T-helper 2 cell treated with Interferon-gamma antibody and Interleukin-4, amounts not matched to agents 5 μg/mL and 100 μg/mL, for 36 hours (primary cell): ENCODE measurements around the gene REEP3.

Experiments
- DNase-seq: peaks from one replicate; pipeline ENCODE4 v3.0.0; 2021; ENCODE audit warnings: low spot score
- H3K27ac Mint-ChIP-seq: one replicate; pipeline ENCODE4 v1.8.0; 2021; ENCODE audit warnings: mild to moderate bottlenecking, mixed read lengths
- H3K27me3 Mint-ChIP-seq: one replicate; pipeline ENCODE4 v1.8.0; 2021; ENCODE audit warnings: low read depth, mixed read lengths
- H3K36me3 Mint-ChIP-seq: one replicate; pipeline ENCODE4 v1.8.0; 2021; ENCODE audit warnings: low read depth, mixed read lengths
- H3K4me1 Mint-ChIP-seq: one replicate; pipeline ENCODE4 v1.8.0; 2021; ENCODE audit warnings: low read depth, mixed read lengths
- H3K4me3 Mint-ChIP-seq: one replicate; pipeline ENCODE4 v1.8.0; 2022; ENCODE audit warnings: mild to moderate bottlenecking, moderate library complexity, mixed read lengths
- H3K9me3 Mint-ChIP-seq: one replicate; pipeline ENCODE4 v1.8.0; 2021; ENCODE audit warnings: mixed read lengths

Gene REEP3

GRCh38 chr10:63574011-63574410 is 52.8 kb downstream of the REEP3 start:
- no peak for DNase-seq
- Mint-ChIP-seq H3K4me1 (peaks cover 16% of the 10 kb centered on the region), H3K27ac (no peak overlapping the region), H3K4me3 (no peak overlapping the region), H3K9me3 (no peaks in the 10 kb centered on the region), H3K27me3 (no peaks in the 10 kb centered on the region), H3K36me3 (peaks cover 18% of the 10 kb centered on the region)

DNA sequence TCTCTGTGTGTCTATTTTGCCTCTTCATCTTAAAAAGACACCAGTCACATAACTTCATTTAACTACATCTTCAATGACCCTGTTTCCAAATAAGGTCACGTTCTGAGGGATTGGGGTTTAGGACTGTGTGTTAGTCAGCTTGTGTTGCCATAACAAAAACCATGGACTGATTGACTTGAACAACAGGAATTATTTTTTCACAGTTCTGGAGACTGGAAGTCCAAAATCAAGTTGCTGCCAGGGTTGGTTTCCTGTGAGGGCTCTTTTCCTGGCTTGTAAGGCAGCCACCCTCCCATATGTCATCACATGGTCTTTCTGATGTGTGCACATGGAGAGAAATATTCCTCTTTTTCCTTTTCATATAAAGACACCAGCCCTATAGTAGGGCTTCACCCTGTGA is 55.3 kb downstream of the REEP3 start:
- Mint-ChIP-seq H3K27ac (no peak overlapping the region), H3K27me3 (no peaks in the 10 kb centered on the region), H3K4me3 (no peak overlapping the region), H3K36me3 (peaks cover 17% of the 10 kb centered on the region), H3K4me1 (peaks cover 16% of the 10 kb centered on the region), H3K9me3 (no peaks in the 10 kb centered on the region)
- no peak for DNase-seq

GRCh38 chr10:63578501-63578900 is 57.3 kb downstream of the REEP3 start:
- Mint-ChIP-seq H3K4me3 (no peak overlapping the region), H3K36me3 (peaks cover 13% of the 10 kb centered on the region), H3K4me1 (peaks cover 5% of the 10 kb centered on the region), H3K27me3 (no peaks in the 10 kb centered on the region), H3K27ac (no peak overlapping the region), H3K9me3 (no peaks in the 10 kb centered on the region)
- DNase-seq: no peak

GRCh38 chr10:63579371-63580014 is 58.3 kb downstream of the REEP3 start:
- no peak overlapping the region for H3K27ac Mint-ChIP-seq
- DNase-seq: no peak

GRCh38 chr10:63582690-63583089 is 61.5 kb downstream of the REEP3 start:
- no peaks in the 10 kb centered on the region for H3K4me1 Mint-ChIP-seq
- DNase-seq: no peak
- H3K36me3 Mint-ChIP-seq: no peaks in the 10 kb centered on the region
- no peaks in the 10 kb centered on the region for H3K27me3 Mint-ChIP-seq
- H3K9me3 Mint-ChIP-seq: no peaks in the 10 kb centered on the region
- no peak overlapping the region for H3K4me3 Mint-ChIP-seq
- H3K27ac Mint-ChIP-seq: no peak overlapping the region

More at GRCh38 chr10:63579371-63580014, 58.3 kb downstream of the REEP3 start:
- Mint-ChIP-seq H3K36me3 (peaks cover 13% of the 10 kb centered on the region), H3K9me3 (no peaks in the 10 kb centered on the region), H3K4me3 (no peak overlapping the region), H3K27me3 (no peaks in the 10 kb centered on the region), H3K4me1 (peaks cover 3% of the 10 kb centered on the region)

GRCh38 chr10:63583397-63583796 is 62.2 kb downstream of the REEP3 start:
- Mint-ChIP-seq H3K4me3 (no peak overlapping the region), H3K27ac (no peak overlapping the region), H3K4me1 (no peaks in the 10 kb centered on the region), H3K9me3 (no peaks in the 10 kb centered on the region), H3K27me3 (no peaks in the 10 kb centered on the region), H3K36me3 (no peaks in the 10 kb centered on the region)
- no peak for DNase-seq

- H3K4me1 Mint-ChIP-seq: no peaks in the 10 kb centered on the region
- H3K27me3 Mint-ChIP-seq: no peaks in the 10 kb centered on the region
- H3K36me3 Mint-ChIP-seq: no peaks in the 10 kb centered on the region
- H3K9me3 Mint-ChIP-seq: no peaks in the 10 kb centered on the region
- no peak for DNase-seq
- H3K4me3 Mint-ChIP-seq: no peak overlapping the region
- H3K27ac Mint-ChIP-seq: no peak overlapping the region
Measured at GRCh38 chr10:63583909-63584724, 62.9 kb downstream of the REEP3 start.

DNA sequence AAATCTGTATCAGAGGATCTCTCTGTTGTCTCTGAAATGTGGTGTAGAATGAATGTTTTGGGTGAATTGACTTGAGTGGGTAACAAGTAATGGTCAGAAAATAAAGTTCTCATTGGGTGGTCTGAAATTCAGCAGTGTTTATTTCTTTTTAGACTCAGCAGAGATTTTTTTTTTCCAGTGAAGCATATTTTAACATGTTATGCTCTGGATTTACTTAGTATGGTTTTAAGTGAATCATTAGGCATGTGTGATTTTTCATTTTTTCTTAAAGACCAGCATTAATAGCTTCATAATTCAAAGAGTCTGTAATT is 63.5 kb downstream of the REEP3 start:
- Mint-ChIP-seq H3K4me3 (no peak overlapping the region), H3K4me1 (no peaks in the 10 kb centered on the region), H3K27me3 (no peaks in the 10 kb centered on the region), H3K9me3 (no peaks in the 10 kb centered on the region), H3K27ac (no peak overlapping the region), H3K36me3 (no peaks in the 10 kb centered on the region)
- DNase-seq: no peak

GRCh38 chr10:63585041-63585440 is 63.8 kb downstream of the REEP3 start:
- no peak overlapping the region for H3K4me3 Mint-ChIP-seq
- no peak for DNase-seq
- no peaks in the 10 kb centered on the region for H3K9me3 Mint-ChIP-seq
- no peaks in the 10 kb centered on the region for H3K27me3 Mint-ChIP-seq
- no peaks in the 10 kb centered on the region for H3K36me3 Mint-ChIP-seq
- H3K27ac Mint-ChIP-seq: no peak overlapping the region
- H3K4me1 Mint-ChIP-seq: no peaks in the 10 kb centered on the region

DNA sequence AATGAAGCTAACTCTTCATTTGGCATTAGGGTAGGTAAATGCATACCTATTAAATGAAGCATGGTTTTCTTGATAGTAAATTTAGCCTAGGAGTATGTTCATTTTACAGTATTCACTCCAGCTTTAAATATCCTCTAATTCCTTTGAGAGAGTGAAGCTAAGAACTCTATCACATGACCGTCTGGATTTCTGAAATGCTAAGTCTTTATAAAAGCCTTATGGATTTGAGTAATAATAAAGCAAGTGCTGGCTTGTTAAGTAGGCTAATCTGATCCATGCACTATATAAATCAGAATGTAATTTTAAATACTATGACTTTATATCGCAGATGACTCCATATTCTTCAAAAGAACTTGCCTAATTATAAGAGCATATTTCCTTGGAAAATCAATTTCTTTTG is 64.8 kb downstream of the REEP3 start:
- H3K9me3 Mint-ChIP-seq: no peaks in the 10 kb centered on the region
- DNase-seq: no peak
- no peaks in the 10 kb centered on the region for H3K4me1 Mint-ChIP-seq
- no peak overlapping the region for H3K4me3 Mint-ChIP-seq
- H3K27me3 Mint-ChIP-seq: no peaks in the 10 kb centered on the region
- no peaks in the 10 kb centered on the region for H3K36me3 Mint-ChIP-seq
- H3K27ac Mint-ChIP-seq: no peak overlapping the region

GRCh38 chr10:63587191-63587590 is 66.0 kb downstream of the REEP3 start:
- Mint-ChIP-seq H3K9me3 (no peaks in the 10 kb centered on the region), H3K4me3 (no peak overlapping the region), H3K27ac (no peak overlapping the region), H3K36me3 (no peaks in the 10 kb centered on the region), H3K27me3 (no peaks in the 10 kb centered on the region), H3K4me1 (no peaks in the 10 kb centered on the region)
- no peak for DNase-seq

DNA sequence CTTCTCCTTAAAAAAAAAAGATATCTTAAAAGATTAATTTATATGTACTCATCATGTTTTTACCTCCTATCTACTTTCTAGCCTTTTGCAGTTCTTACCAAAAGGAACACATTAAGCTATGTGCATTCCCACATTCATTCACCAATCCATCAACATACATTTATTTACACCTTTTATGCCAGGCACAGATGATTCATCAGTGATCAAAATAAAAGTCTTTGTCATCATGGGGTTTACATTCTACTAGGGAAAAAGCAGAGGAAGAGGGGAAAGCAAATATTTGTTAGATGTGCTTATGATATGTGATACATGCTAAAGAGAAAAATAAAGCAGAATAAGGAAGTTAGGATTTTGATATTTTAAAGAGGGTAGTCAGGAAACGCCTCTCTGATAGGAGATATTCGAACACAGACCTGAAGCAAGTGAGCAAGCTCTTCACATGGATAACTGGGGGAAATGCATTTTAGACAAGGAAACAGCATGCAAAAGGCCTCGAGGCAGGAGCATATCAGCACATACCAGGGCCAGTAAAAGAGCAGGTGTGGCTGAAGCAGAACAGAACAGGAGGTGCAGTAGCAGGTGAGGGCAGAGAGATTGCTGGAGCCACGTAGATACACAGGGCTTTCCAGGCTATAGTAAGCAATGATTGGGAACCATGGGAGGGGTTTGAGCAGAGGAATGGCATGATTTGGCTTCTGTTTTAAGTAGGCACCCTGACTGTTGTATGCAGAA is 67.4 kb downstream of the REEP3 start:
- no peaks in the 10 kb centered on the region for H3K36me3 Mint-ChIP-seq
- no peaks in the 10 kb centered on the region for H3K4me1 Mint-ChIP-seq
- H3K9me3 Mint-ChIP-seq: no peaks in the 10 kb centered on the region
- no peak overlapping the region for H3K27ac Mint-ChIP-seq
- H3K4me3 Mint-ChIP-seq: no peak overlapping the region
- H3K27me3 Mint-ChIP-seq: no peaks in the 10 kb centered on the region
- DNase-seq: no peak

DNA sequence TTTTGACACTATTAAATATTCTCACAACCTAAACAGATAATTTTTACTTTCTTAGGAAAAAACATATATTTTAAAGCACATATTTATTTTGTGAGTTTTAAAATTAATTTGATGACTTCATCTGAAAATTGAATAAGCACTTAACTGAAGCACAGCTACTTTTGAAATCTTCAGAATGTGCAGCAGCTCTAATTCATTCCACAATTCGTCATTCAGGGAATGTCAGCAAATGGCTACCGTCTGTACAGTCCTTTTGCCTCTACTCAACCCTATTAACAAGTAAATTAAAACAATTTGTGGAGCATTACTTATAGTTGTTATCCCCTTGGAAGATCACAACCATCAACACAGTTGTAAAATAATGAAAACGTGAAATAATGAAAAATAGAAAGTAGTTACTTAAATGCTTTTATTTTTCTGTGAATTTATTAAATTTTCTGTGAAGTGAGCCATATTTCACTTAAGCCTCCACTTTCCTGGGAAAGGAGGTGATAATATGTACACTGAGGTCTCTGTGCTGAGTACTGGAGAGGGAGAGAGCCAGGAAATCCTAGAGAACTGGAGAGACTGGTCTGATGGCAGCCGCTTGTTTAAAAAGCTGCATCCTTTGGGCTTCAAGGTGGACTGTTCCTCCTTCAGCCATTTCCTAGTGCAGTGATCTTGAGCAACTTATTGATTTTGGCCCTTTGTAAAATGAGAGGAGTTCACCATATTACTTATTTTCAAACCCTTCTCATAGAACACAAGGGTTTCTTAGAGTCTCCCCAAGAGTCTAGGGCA is 70.6 kb downstream of the REEP3 start:
- no peak for DNase-seq
- no peaks in the 10 kb centered on the region for H3K9me3 Mint-ChIP-seq
- H3K27ac Mint-ChIP-seq: no peak overlapping the region
- no peaks in the 10 kb centered on the region for H3K27me3 Mint-ChIP-seq
- H3K36me3 Mint-ChIP-seq: peaks cover 11% of the 10 kb centered on the region
- no peaks in the 10 kb centered on the region for H3K4me1 Mint-ChIP-seq
- no peak overlapping the region for H3K4me3 Mint-ChIP-seq

GRCh38 chr10:63593576-63593975 is 72.4 kb downstream of the REEP3 start:
- Mint-ChIP-seq H3K9me3 (no peaks in the 10 kb centered on the region), H3K4me3 (no peak overlapping the region), H3K27me3 (no peaks in the 10 kb centered on the region), H3K36me3 (peaks cover 20% of the 10 kb centered on the region), H3K4me1 (no peaks in the 10 kb centered on the region), H3K27ac (no peak overlapping the region)
- DNase-seq: no peak
